Measurements from ENCODE around the gene ARHGAP33. TPM values are rescaled to one million over a fixed set of nuclear protein-coding genes. Genes with fewer than 3 reads are reported as not detected.

Gene ARHGAP33
- total and polyA plus RNA-seq, 10 donors, result 3.1 to 25.2 (median 12.6) TPM

- Histone ChIP-seq H3K27ac (peak overlapping the region in 7 of 8 donors; percentile 77 to 98 (median 96)), H3K27me3 (replicated peaks in 1 of 7) (peaks cover 0 to 23% (median 4%) of the 10 kb centered on the region in 7 donors), H3K9me3 (no peaks in the 10 kb centered on the region), H3K36me3 (peaks cover 0 to 56% (median 27%) of the 10 kb centered on the region in 6 donors), H3K4me1 (peaks cover 25 to 53% (median 40%) of the 10 kb centered on the region in 6 donors), H3K4me3 (peak overlapping the region; percentile 33 to 98 (median 94))
- intact Hi-C loops (cut with DNase I; ENCODE audit: low total_unique reads), result no loop called here
- TF ChIP-seq CTCF (IDR thresholded peaks at IDR 0.05 in 8 of 11, conservative IDR thresholded peaks at IDR 0.05 in 3 of 11), result no peak
- TF ChIP-seq POLR2AphosphoS5 (IDR thresholded peaks at IDR 0.05), result no peak
- no peak for TF ChIP-seq POLR2A (IDR thresholded peaks at IDR 0.05)
- 7 to 25% (median 9%) methylated on average over 3 to 19 of the region's 19 CpGs for WGBS, 5 donors
- peak; percentile 87 for DNase-seq
These were observed 18.1 kb upstream of the ARHGAP33 start for GRCh38 chr19:35757231-35757748.

GRCh38 chr19:35757749-35758608 lies 17.4 kb upstream of the ARHGAP33 start, which contains the start of gene PROSER3:
Gene PROSER3 (plus strand): TSS chr19:35758176. CDS start chr19:35758216, 40 bp downstream.
- peaks cover 25 to 53% (median 40%) of the 10 kb centered on the region in 6 donors for H3K4me1 ChIP-seq
- peak; percentile 99 for DNase-seq
- TF ChIP-seq CTCF (IDR thresholded peaks at IDR 0.05 in 8 of 11, conservative IDR thresholded peaks at IDR 0.05 in 3 of 11) (peak in 1 of 11 experiments; percentile 11), POLR2AphosphoS5 (IDR thresholded peaks at IDR 0.05) (peak; percentile 92 to 97 (median 93)), POLR2A (IDR thresholded peaks at IDR 0.05) (peak in 1 of 3 donors; percentile 13)
- intact Hi-C loops (cut with DNase I; ENCODE audit: low total_unique reads), result no loop called here
- H3K36me3 ChIP-seq, result peaks cover 0 to 56% (median 22%) of the 10 kb centered on the region in 6 donors
- no peaks in the 10 kb centered on the region for H3K9me3 ChIP-seq
- WGBS, 5 donors, result 0 to 1% (median 0%) methylated on average over 30 to 53 of the region's 53 CpGs
- peak within 1 kb of the TSS; percentile 62 to 98 (median 94) for H3K4me3 ChIP-seq
- peaks cover 0 to 23% (median 4%) of the 10 kb centered on the region in 7 donors for H3K27me3 ChIP-seq (replicated peaks in 1 of 7)
- peak within 1 kb of the TSS; percentile 86 to 98 (median 96) for H3K27ac ChIP-seq

- H3K4me1 ChIP-seq, result peaks cover 25 to 51% (median 40%) of the 10 kb centered on the region in 6 donors
- DNase-seq, result no peak
- intact Hi-C loops (cut with DNase I; ENCODE audit: low total_unique reads), result no loop called here
These were observed 15.7 kb upstream of the ARHGAP33 start for GRCh38 chr19:35759697-35760096.

More at GRCh38 chr19:35759697-35760096, 15.7 kb upstream of the ARHGAP33 start:
- WGBS, 5 donors, result 95 to 100% (median 96%) methylated on average over 2 of the region's 2 CpGs
- Histone ChIP-seq H3K27ac (no peak overlapping the region), H3K36me3 (peaks cover 0 to 56% (median 15%) of the 10 kb centered on the region in 6 donors), H3K27me3 (replicated peaks in 1 of 7) (peaks cover 0 to 23% (median 4%) of the 10 kb centered on the region in 7 donors), H3K9me3 (no peaks in the 10 kb centered on the region), H3K4me3 (no peak overlapping the region)
- TF ChIP-seq POLR2A (IDR thresholded peaks at IDR 0.05) (no peak), CTCF (IDR thresholded peaks at IDR 0.05 in 8 of 11, conservative IDR thresholded peaks at IDR 0.05 in 3 of 11) (no peak), POLR2AphosphoS5 (IDR thresholded peaks at IDR 0.05) (no peak)
